Activated T-cell treated with anti-CD3 and anti-CD28 coated beads for 4 hours (primary cell): ENCODE data around the gene ELOVL2.

ENCODE experiments used
- DNase-seq: peaks from one replicate; pipeline ENCODE4 v3.0.0-alpha.2; 2020

ELOVL2 gene

DNA sequence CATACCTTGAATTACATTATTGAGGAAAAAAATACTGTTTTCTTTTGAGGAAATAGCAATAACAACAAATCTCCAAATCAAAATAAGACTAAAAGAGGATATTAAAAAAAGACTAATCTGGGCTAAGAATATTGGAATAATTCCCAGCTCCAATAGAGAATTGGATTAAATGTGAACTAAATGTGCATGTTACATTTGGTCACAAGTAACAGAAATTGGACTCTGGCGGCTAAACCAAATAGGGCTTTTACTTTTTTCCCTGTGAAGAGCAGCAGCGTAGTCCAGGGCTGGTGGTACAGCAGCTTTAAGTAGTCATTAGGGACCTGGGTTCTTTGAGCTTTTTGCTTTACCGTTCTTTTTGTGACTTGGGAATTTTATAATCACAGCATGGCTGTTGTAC, 71.9 kb downstream of the ELOVL2 start:
- DNase-seq, result no peak

DNA sequence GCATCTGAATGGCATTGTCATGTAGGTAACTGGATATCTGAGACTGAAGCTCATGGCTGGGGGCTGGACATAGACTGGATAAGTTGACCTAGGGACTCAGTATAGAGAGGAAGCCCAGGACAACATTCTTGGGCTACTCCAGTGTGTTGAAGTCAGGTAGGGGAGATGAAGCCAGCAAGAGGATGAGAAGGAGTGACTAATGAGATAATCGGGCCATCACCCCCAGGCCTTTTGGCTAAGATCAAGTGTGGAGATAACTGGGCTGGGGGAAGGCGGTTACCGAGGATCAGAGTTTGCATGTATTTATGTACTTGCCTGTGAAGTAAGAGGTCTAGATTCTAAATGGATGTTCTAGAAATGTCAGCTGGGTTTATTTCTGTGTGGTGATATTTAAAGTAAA, 73.4 kb downstream of the ELOVL2 start:
- no peak for DNase-seq

DNA sequence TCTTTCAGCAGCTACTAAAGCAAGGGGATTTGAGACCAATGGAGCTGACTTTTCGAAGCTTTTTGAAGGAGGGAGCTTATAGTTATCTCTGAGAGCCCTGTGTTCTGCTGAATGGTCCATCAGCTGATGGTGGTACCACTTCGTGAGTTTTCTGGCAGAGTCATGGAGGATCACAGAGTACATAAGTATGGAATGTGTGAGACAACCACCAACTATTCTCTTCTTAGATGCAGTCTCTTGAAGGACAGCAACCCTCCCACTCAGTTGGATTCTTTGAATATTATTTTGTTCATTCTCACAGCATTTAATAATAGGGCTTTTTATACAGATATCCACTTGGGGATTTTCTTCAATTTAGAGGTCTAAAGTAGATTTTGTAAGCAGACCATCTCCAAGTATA, 75.3 kb downstream of the ELOVL2 start:
- no peak for DNase-seq

GRCh38 chr6:10964684-10965083, 79.4 kb downstream of the ELOVL2 start:
- no peak for DNase-seq

- DNase-seq, result no peak
Observed at GRCh38 chr6:10963113-10963512, 81.0 kb downstream of the ELOVL2 start.

DNA sequence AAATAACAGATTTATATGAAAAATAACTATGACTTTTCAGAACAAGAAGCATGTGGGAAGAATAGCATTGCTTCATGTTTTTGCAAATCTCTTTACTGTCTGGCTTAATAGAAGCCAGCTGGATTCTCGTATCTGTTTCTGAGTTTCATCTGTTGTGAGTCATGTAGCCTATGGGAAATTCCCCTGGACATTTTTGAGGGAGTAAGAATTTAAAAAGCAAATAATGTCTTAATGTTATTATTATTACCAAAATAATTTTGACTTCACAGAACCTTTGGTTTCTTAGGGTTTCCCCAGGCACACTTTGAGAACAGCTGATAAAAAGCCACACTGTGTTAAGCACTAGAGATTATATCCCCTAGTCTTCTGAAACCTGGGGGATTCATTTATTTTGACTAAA, 81.4 kb downstream of the ELOVL2 start:
- DNase-seq, result no peak

DNA sequence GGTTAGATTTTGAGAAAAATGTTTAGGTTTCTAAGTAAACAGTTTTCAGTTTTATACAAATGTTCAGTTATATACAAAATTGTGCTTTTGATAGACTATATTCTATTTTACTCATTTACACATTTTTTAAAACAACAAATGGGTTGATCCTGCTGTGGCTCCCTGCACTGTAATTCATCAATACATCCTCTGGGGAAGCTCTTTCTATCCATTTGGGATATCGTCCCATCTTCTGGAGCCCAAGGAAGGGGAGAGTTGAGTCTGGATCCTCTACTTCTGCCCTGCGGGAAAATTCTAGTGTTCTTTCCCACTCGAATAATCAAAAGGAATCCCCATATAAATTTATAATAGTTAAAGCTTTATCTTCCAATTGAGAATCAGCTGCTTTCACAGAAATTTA, 82.3 kb downstream of the ELOVL2 start:
- no peak for DNase-seq

DNA sequence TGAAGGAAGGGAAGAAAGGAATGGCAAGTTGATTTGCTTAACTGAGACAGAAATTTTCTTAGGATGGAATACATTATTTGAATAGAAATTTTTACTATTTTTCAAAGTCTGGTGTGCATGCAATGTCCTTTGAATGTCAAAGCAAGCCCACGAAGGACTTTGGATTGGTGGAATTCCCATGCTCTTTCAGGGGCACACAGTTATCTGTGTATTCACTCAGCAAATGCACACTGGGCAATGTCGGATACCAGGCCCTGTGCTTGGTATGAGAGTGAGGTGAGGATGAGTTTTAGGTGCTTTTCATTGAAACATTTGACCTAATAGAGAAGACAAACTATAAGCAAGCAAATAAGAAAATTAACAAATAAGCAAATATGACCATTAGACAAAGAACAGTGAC, 83.9 kb downstream of the ELOVL2 start:
- DNase-seq, result no peak

DNA sequence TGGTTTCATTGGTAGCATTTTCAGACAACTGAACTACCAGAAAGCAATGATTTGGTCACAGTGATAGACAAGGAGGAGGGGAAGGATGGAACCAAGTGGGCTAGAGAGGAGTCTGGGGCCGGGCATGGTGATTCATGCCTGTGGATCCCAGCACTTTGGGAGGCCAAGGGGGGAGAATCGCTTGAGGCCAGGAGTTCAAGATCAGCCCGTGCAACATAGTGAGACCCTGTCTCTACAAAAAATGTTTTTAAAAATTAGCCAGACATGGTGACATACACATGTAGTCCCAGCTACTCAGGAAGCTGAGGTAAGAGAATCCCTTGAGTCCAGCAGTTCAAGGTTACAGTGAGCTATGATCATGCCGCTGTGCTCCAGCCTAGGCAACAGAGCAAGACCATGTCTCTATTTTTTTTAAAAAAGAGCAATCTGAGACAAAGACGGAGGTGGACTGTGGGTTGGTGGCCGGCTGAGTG, 86.7 kb downstream of the ELOVL2 start:
- no peak for DNase-seq

- no peak for DNase-seq
Observed at GRCh38 chr6:10956776-10957175, 87.3 kb downstream of the ELOVL2 start.

- DNase-seq, result peak; percentile 35
Observed at GRCh38 chr6:10954590-10955010, 89.5 kb downstream of the ELOVL2 start.

DNA sequence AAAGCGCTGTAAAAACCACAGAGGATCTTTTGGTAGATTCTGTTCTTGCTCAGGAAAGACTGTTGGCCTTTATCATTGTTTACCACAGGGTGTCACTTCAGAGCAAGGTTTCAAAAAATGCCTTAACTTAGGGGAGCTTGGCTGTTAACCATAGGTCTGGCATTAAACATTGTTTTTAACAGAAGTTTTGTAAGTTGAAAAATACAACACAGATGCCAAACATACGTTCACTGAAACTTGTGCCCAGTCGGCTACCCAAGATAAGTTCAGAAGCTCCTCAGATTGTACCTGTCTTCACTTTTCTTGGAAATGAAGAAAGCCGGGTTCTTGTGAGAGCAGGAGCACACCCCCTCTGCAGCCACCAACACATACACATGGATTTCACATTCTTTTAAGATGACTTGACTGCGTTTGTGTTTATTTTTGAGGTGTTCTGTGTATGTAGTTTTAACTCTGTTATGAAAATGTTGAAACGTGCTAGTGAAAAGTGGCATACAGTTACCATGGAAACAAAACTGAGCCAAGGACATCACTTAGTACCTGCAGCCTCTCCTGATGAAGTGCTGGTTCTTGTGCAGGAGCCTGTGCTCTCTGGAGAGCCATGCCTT, 92.3 kb downstream of the ELOVL2 start:
- DNase-seq, result no peak

GRCh38 chr6:10949579-10950490, 94.3 kb downstream of the ELOVL2 start:
- no peak for DNase-seq

- DNase-seq, result no peak
Observed at GRCh38 chr6:10947966-10948365, 96.1 kb downstream of the ELOVL2 start.

- DNase-seq, result no peak
Observed at GRCh38 chr6:10945845-10946244, 98.3 kb downstream of the ELOVL2 start.

DNA sequence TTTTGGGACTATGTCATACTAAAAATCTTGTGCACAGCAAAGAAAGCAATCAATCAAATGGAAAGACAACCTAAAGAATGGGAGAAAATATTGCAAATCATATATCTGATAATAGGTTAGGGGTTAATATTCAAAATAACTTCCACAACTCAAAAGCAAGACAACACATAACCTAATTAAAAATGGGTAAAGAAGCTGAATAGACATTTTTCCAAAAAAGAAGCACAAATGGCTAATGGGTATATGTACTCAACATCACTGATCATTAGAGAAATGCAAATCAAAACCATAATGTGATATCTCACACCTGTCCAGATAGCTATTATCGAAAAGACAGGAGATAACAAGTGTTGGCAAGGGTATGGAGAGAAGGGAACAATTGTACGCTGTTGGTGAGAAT, 104.3 kb downstream of the ELOVL2 start:
- DNase-seq, result no peak

- DNase-seq, result no peak
Observed at GRCh38 chr6:10933126-10933525, 111.0 kb downstream of the ELOVL2 start.
